ENCODE measurements around the gene NEMP1. TPM values are rescaled to one million over a fixed set of nuclear protein-coding genes. Genes with fewer than 3 reads are reported as not detected.

NEMP1 gene
- total RNA-seq, 1 donor from 2014 or later = 19.1 TPM

- DNase-seq (ENCODE audit: low read depth) = peak; percentile 67
These were observed 72.4 kb downstream of the NEMP1 start, which contains the start of gene ZBTB39 for GRCh38 chr12:57005980-57006808. ZBTB39 (minus strand) TSS chr12:57006546; CDS start chr12:57004917, 1,629 bp downstream.

Other genes starting within 250 kb of the NEMP1 start
- 0.16 TPM in 1 of 2 replicates, not detected in the other for gene SDR9C7, start 144.4 kb downstream of the NEMP1 start, total RNA-seq
- 0.10 and 0.13 TPM in 2 replicates for gene RDH16, start 121.2 kb downstream of the NEMP1 start, total RNA-seq
- 3.9 and 4.0 TPM in 2 replicates for gene ZBTB39, start 72.2 kb downstream of the NEMP1 start, total RNA-seq
- gene TAC3, start 62.3 kb downstream of the NEMP1 start, total RNA-seq = not detected in 2 replicates
- gene MYO1A, start 28.7 kb downstream of the NEMP1 start, total RNA-seq = not detected in 2 replicates
- 50.6 and 76.7 TPM in 2 replicates for gene NAB2, start 10.3 kb upstream of the NEMP1 start, total RNA-seq
- gene STAT6, start 32.6 kb upstream of the NEMP1 start, total RNA-seq = 51.1 and 59.4 TPM in 2 replicates
- 40.0 and 53.8 TPM in 2 replicates for gene LRP1, start 49.7 kb upstream of the NEMP1 start, total RNA-seq
- gene LRP1-AS, start 68.8 kb upstream of the NEMP1 start, total RNA-seq = not detected in 2 replicates
- 2.4 and 4.3 TPM in 2 replicates for gene NXPH4, start 138.0 kb upstream of the NEMP1 start, total RNA-seq
- 147 and 153 TPM in 2 replicates for gene SHMT2, start 150.9 kb upstream of the NEMP1 start, total RNA-seq
- gene STAC3, start 172.4 kb upstream of the NEMP1 start, total RNA-seq = 594 and 728 TPM in 2 replicates

Measured in myocyte (in vitro differentiated cells).